Measurements from ENCODE around the gene MMP19. TPM values are rescaled to one million over a fixed set of nuclear protein-coding genes. Genes with fewer than 3 reads are reported as not detected.

The MMP19 gene
- total and polyA plus RNA-seq, 11 donors, result 0.48 to 16.1 (median 2.8) TPM

DNA sequence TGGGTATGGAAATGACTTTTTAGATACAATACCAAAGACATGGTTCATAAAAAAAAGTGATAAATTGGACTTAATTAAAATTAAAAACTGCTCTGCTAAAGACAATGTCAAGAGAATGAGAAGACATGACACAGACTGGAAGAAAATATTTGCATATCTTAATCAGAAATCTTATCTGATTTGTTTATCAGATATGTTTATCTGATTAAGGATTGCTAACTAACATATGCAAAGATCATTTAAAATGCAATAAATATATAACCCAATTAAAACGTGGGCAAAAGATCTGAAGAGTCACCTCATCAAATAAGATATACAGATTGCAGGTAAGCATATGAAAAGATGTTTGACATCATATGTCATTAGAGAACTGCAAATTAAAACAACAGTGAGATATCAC lies 10.0 kb upstream of the MMP19 start:
- TF ChIP-seq, protein P1, sequence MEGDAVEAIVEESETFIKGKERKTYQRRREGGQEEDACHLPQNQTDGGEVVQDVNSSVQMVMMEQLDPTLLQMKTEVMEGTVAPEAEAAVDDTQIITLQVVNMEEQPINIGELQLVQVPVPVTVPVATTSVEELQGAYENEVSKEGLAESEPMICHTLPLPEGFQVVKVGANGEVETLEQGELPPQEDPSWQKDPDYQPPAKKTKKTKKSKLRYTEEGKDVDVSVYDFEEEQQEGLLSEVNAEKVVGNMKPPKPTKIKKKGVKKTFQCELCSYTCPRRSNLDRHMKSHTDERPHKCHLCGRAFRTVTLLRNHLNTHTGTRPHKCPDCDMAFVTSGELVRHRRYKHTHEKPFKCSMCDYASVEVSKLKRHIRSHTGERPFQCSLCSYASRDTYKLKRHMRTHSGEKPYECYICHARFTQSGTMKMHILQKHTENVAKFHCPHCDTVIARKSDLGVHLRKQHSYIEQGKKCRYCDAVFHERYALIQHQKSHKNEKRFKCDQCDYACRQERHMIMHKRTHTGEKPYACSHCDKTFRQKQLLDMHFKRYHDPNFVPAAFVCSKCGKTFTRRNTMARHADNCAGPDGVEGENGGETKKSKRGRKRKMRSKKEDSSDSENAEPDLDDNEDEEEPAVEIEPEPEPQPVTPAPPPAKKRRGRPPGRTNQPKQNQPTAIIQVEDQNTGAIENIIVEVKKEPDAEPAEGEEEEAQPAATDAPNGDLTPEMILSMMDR (IDR thresholded peaks at IDR 0.05), result no peak
- no peak for TF ChIP-seq POLR2A (IDR thresholded peaks at IDR 0.05)
- Histone ChIP-seq H3K4me3 (no peak overlapping the region), H3K27ac (no peak overlapping the region), H3K27me3 (peaks cover 0 to 4% (median 0%) of the 10 kb centered on the region in 9 donors), H3K36me3 (no peaks in the 10 kb centered on the region), H3K4me1 (peaks cover 0 to 30% (median 7%) of the 10 kb centered on the region in 12 donors), H3K9me3 (no peaks in the 10 kb centered on the region)
- ATAC-seq (no peak), DNase-seq (no peak)
- intact Hi-C loops (cut with DNase I), result no loop called here
- WGBS, 4 donors, result 43 to 56% (median 46%) methylated on average over 1 of the region's 1 CpG

DNA sequence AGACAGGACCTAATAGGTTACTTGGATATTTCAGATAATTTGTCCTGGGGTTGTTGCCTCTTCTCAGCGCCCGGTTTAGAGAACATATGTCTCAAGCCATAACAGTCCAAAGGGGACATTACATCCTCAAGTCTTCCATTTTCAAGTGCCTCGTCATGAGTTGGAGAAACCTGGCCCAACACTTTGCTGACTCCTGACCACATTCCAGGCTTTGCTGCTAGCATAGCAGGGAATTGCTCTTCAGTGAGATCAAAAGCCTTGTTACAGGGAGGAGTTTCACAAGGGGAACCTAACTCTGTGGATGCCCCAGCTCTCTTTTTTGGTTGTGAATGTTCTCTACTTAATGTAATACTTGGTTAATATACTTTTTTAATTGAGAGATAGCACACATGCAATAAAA lies 8.2 kb upstream of the MMP19 start:
- Histone ChIP-seq H3K9me3 (no peaks in the 10 kb centered on the region), H3K4me3 (no peak overlapping the region), H3K4me1 (peaks cover 0 to 47% (median 13%) of the 10 kb centered on the region in 12 donors), H3K36me3 (no peaks in the 10 kb centered on the region), H3K27ac (peak overlapping the region in 3 of 12 donors; percentile 11 to 95 (median 95)), H3K27me3 (peaks cover 0 to 4% (median 0%) of the 10 kb centered on the region in 9 donors)
- DNase-seq (no peak), ATAC-seq (no peak)
- 76 to 88% (median 84%) methylated on average over 3 of the region's 3 CpGs for WGBS, 4 donors
- intact Hi-C loops (cut with DNase I), result no loop called here
- no peak for TF ChIP-seq POLR2A (IDR thresholded peaks at IDR 0.05)
- TF ChIP-seq, protein P1 (IDR thresholded peaks at IDR 0.05), result no peak

GRCh38 chr12:55850401-55850800 lies 7.7 kb upstream of the MMP19 start:
- DNase-seq (no peak), ATAC-seq (no peak)
- TF ChIP-seq POLR2A (IDR thresholded peaks at IDR 0.05), result no peak
- TF ChIP-seq, protein P1 (IDR thresholded peaks at IDR 0.05), result no peak
- H3K27me3 ChIP-seq, result peaks cover 0 to 4% (median 0%) of the 10 kb centered on the region in 9 donors
- no peak overlapping the region for H3K4me3 ChIP-seq
- H3K36me3 ChIP-seq, result no peaks in the 10 kb centered on the region
- WGBS, 4 donors, result 22 to 51% (median 43%) methylated on average over 1 of the region's 1 CpG
- H3K4me1 ChIP-seq, result peaks cover 0 to 52% (median 14%) of the 10 kb centered on the region in 12 donors
- peak overlapping the region in 6 of 12 donors; percentile 11 to 95 (median 70) for H3K27ac ChIP-seq
- intact Hi-C loops (cut with DNase I), result no loop called here
- no peaks in the 10 kb centered on the region for H3K9me3 ChIP-seq

DNA sequence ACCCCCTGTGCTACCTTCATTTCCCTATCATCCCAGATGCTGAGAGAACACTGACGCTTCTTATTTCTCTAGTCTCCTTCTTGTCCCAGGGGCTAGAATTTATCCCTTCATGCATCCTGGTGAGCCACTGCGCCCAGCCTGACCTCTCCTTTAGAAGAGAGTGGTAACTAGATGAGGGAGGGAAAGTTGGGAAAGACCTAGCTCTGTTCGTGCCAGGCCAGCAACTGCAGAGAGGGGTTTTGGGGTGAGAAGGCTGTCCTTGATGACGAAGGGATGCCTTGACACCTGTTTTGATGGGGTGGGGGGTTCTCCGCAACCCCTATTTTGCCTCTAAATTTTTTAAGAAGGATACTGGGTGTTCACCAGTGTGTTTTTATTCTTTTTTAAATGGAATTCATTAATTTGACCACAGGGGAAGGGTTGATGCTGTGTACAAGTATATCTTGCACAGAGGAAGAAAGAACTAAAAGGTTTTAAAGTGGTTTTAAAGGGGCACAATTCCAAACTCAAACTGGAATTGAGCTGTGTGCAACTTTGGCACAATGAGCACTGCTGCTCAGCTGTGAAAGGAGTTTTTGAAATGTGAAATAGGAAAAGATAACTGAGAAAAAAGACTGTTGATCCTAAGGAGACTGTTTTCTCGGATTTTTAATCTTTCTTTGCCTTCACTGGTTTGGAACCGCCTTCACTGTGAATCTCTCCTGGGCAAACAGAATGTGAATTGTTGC lies 7.0 kb upstream of the MMP19 start:
- no peak overlapping the region for H3K4me3 ChIP-seq
- TF ChIP-seq POLR2A (IDR thresholded peaks at IDR 0.05), result no peak
- TF ChIP-seq, protein P1 (IDR thresholded peaks at IDR 0.05), result no peak
- peaks cover 0 to 58% (median 14%) of the 10 kb centered on the region in 12 donors for H3K4me1 ChIP-seq
- intact Hi-C loops (cut with DNase I), result loop anchor here in 3 of 10 donors (2.0 to 5.0 kb wide), 3 partner anchors 19 to 78 kb away; partner anchors contain the start of gene PYM1 (in 3 of the 3)
- H3K36me3 ChIP-seq, result no peaks in the 10 kb centered on the region
- WGBS, 4 donors, result 69 to 78% (median 75%) methylated on average over 7 of the region's 7 CpGs
- DNase-seq, result no peak
- ATAC-seq, result no peak
- H3K27me3 ChIP-seq, result peaks cover 0 to 4% (median 0%) of the 10 kb centered on the region in 9 donors
- no peaks in the 10 kb centered on the region for H3K9me3 ChIP-seq
- peak overlapping the region in 11 of 12 donors; percentile 11 to 95 (median 88) for H3K27ac ChIP-seq
